Stimulated activated naive CD8-positive, alpha-beta T cell treated with anti-CD3 and anti-CD28 coated beads, Interleukin-15, amount 100 ng/mL, for 72 hours (primary cell): ENCODE data around the gene NRK.

Experiments used
- ATAC-seq: fragments of 150-1000 bp; cut with Tn5 transposase; 2 replicates; pipeline ENCODE4 v1.10.0; 2021; ENCODE audit warnings: mild to moderate bottlenecking, moderate library complexity
- DNase-seq, 2 donors: peaks; one replicate each; pipeline ENCODE4 v3.0.0; 2021 to 2022
- H3K27ac Mint-ChIP-seq, 2 donors: one replicate each; pipeline ENCODE4 v1.8.0; 2022; ENCODE audit warnings: mild to moderate bottlenecking in 2 of 2, mixed read lengths in 2 of 2, moderate library complexity in 2 of 2
- H3K27me3 Mint-ChIP-seq: one replicate; pipeline ENCODE4 v1.8.0; 2022; ENCODE audit warnings: mixed read lengths
- H3K4me1 Mint-ChIP-seq: one replicate; pipeline ENCODE4 v1.8.0; 2022; ENCODE audit warnings: mild to moderate bottlenecking, mixed read lengths
- H3K4me3 Mint-ChIP-seq, 2 donors: one replicate each; pipeline ENCODE4 v1.8.0; 2022; ENCODE audit warnings: mild to moderate bottlenecking in 2 of 2, mixed read lengths in 2 of 2, moderate library complexity in 1 of 2
- H3K9me3 Mint-ChIP-seq, 2 donors: one replicate each; pipeline ENCODE4 v1.8.0; 2022; ENCODE audit warnings: mixed read lengths in 2 of 2

The NRK gene

DNA sequence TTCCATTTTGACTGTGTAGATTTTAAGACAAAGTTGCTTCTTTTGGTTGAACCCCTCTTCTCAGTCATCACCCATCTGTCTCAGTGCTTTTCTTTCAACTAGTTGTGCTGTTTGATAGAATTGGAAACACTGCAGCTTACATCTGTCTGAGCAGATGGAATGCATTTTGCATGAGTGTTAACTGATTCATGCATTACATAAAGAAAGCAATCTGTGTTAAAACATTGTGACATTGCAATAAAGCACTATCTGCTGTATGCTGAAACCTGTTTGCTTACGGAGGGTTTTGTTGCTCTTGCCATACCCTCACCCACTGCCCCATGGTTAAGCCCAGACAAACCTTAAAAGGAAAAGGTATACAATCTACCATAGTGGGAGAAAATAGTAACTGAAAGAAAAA, 47.4 kb downstream of the NRK start:
- Mint-ChIP-seq H3K27ac (no peak overlapping the region), H3K9me3 (no peaks in the 10 kb centered on the region), H3K4me3 (no peak overlapping the region), H3K27me3 (no peaks in the 10 kb centered on the region), H3K4me1 (no peaks in the 10 kb centered on the region)
- ATAC-seq (no peak), DNase-seq (no peak)

DNA sequence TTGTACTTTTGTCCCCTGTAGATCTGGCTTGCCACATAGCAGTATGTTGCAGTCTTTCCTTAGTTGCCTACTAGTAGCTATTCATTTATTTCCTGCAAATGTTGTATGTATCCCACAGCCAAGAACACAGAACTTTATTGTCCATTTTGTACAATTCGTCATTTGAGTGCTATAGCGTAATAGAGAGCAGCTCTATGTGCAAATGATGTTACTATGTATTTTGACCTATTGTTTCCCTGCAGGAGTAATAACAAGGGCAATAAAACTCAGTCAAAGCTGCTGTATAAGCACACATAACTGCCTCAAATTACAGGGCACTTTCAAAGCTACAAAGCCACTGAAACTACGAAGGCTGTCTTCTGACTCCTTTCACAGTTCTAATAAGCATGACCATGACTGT, 48.1 kb downstream of the NRK start:
- H3K4me3 Mint-ChIP-seq: no peak overlapping the region
- ATAC-seq (no peak), DNase-seq (no peak)
- no peak overlapping the region for H3K27ac Mint-ChIP-seq
- H3K4me1 Mint-ChIP-seq: no peaks in the 10 kb centered on the region
- H3K9me3 Mint-ChIP-seq: peaks cover 0 to 3% of the 10 kb centered on the region in 2 donors
- H3K27me3 Mint-ChIP-seq: no peaks in the 10 kb centered on the region

DNA sequence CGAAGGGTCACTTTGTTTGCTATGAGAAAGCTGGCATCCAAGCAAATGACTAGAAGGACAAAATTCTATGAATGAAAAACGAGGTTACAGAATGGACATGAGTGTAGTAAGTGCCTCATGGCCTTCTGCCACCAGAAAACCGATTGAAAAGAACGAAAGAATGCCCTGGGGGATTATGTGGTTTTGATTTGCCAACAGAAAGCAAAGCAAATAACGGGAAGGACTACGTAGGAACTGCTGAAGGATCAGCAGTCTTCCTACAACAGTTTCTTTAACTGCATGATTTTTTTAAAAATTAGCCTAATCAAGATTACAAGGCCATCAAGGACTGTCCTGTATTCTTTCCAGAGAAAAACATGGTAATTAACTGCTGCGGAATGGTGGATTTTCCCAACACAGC, 50.6 kb downstream of the NRK start:
- H3K9me3 Mint-ChIP-seq: peaks cover 0 to 3% of the 10 kb centered on the region in 2 donors
- no peaks in the 10 kb centered on the region for H3K4me1 Mint-ChIP-seq
- DNase-seq (no peak), ATAC-seq (no peak)
- no peak overlapping the region for H3K4me3 Mint-ChIP-seq
- H3K27ac Mint-ChIP-seq: no peak overlapping the region
- H3K27me3 Mint-ChIP-seq: no peaks in the 10 kb centered on the region

DNA sequence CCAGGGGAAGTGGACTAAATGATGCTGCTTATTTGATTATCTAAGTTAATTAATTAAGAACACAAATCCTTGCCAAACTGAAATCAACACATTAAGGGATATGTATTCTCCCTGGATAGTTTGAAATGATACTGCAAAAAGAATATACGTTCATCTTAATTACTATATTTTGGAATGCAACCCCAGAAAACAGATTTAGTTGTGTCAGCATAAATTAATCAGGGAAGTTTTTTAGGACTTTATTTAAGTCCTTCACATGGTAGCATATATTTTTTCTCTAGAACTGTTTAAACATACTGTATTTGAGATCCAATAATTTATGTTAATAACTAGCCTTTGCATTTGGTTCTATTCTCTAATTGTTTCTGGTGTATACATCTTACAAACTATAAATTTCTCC, 52.5 kb downstream of the NRK start:
- Mint-ChIP-seq H3K9me3 (peaks cover 0 to 3% of the 10 kb centered on the region in 2 donors), H3K4me3 (no peak overlapping the region), H3K27me3 (no peaks in the 10 kb centered on the region), H3K27ac (no peak overlapping the region), H3K4me1 (no peaks in the 10 kb centered on the region)
- ATAC-seq: no peak
- no peak for DNase-seq

DNA sequence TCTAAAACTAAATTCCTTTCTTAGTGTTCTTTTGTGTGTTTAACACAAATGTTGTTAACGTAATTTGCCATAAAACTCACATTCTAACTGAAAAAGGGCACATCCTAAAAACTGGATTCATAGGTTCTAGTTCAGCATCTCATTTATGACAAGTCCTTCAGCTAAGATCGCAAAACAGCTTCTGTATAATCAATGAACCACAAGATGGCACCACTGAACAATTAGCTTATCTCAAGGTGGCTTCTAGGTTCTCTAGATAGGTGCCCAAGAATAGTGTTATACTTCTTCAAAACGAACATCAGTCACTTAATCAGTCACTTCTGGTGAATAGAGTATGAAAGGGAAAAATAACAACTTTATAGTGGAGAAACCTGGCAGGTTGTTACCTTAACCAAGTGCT, 54.3 kb downstream of the NRK start:
- DNase-seq: no peak
- H3K27ac Mint-ChIP-seq: no peak overlapping the region
- no peak for ATAC-seq
- no peaks in the 10 kb centered on the region for H3K4me1 Mint-ChIP-seq
- no peaks in the 10 kb centered on the region for H3K27me3 Mint-ChIP-seq
- no peak overlapping the region for H3K4me3 Mint-ChIP-seq
- peaks cover 0 to 3% of the 10 kb centered on the region in 2 donors for H3K9me3 Mint-ChIP-seq

DNA sequence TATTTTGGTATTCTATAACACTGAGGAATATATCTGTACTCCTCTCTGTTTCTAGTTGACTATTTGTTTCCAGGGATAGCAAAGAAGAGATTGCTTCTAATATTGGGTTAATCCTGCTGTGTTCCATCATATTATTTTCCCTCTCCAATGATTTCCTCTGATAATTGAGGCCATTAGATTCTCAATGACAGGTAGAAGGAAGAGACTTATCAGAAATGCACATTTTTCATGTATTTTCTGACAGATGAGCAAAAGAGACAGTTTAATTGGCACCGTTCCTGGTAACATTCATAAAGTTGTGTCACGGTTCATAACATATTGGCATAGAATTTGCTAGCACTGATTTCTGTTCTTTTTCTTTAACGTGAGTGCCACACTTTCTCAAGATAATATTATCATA, 58.2 kb downstream of the NRK start:
- no peak for DNase-seq
- Mint-ChIP-seq H3K9me3 (no peaks in the 10 kb centered on the region), H3K27ac (no peak overlapping the region), H3K4me1 (no peaks in the 10 kb centered on the region), H3K4me3 (no peak overlapping the region), H3K27me3 (no peaks in the 10 kb centered on the region)
- no peak for ATAC-seq

DNA sequence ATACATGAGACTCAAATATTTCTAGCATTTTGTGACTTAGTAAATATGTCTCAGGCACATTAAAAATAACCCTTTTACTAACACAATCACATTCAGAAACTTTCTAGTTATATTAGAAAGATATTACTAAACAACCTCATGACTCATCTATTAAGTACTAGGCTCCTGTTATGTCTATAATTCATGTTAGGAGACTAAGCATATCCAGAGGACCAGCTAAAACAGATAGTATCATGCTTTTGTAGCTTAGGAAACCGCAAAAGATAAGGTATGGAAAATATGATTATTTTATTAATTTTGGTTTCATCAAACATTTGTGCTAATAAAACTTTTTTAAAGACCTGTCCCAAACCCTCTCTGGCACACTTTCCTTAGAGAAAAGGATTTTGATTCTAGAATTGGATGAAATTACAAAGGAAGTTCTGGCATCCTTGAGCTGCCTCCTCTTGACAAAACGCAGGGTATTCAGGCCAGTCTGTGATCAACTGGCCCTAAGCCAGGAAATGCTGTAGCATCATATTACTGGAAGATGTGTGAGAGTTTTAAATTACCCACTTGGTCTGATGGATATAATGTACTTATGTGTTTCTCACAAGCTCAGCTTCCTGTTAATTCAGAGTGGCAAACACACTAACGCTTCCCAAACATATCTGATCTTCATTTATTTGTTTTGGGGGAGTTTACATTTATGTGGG, 60.4 kb downstream of the NRK start:
- Mint-ChIP-seq H3K27me3 (no peaks in the 10 kb centered on the region), H3K9me3 (no peaks in the 10 kb centered on the region), H3K4me1 (no peaks in the 10 kb centered on the region), H3K4me3 (no peak overlapping the region), H3K27ac (no peak overlapping the region)
- ATAC-seq (no peak), DNase-seq (no peak)

DNA sequence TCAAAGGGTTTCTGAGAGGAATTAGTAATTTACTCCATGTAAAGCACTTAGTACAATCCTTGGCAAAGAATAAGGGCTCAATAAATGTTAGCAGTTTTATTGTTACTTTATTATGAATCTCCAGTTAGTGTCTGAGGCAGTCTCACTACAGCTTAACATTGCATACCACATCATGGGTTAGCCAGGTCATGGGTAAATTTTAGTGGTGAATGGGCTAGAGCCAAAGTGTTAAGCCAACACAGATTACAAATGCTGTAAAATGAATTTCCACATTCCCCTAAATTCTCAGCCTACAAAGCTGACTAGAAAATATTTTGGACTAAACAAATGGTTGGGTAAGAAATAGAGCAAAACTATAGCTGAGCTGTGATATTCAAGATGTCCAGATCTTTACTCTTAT, 72.4 kb downstream of the NRK start:
- Mint-ChIP-seq H3K27ac (no peak overlapping the region), H3K4me1 (no peaks in the 10 kb centered on the region), H3K9me3 (no peaks in the 10 kb centered on the region), H3K4me3 (no peak overlapping the region), H3K27me3 (no peaks in the 10 kb centered on the region)
- DNase-seq: no peak
- ATAC-seq: no peak

DNA sequence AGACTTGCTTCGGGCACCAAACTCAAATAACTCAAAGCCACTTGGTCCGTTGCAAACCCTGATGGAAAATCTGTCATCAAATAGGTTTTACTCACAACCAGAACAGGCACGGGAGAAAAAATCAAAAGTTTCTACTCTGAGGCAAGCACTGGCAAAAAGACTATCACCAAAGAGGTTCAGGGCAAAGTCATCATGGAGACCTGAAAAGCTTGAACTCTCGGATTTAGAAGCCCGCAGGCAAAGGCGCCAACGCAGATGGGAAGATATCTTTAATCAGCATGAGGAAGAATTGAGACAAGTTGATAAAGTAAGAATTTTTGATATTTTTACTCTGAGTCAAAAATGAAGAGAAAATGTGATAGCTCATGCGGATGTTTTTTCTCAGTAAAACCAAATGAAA, 87.2 kb downstream of the NRK start:
- Mint-ChIP-seq H3K27me3 (no peaks in the 10 kb centered on the region), H3K4me3 (no peak overlapping the region), H3K9me3 (no peaks in the 10 kb centered on the region), H3K27ac (no peak overlapping the region), H3K4me1 (no peaks in the 10 kb centered on the region)
- DNase-seq: no peak
- ATAC-seq: no peak

DNA sequence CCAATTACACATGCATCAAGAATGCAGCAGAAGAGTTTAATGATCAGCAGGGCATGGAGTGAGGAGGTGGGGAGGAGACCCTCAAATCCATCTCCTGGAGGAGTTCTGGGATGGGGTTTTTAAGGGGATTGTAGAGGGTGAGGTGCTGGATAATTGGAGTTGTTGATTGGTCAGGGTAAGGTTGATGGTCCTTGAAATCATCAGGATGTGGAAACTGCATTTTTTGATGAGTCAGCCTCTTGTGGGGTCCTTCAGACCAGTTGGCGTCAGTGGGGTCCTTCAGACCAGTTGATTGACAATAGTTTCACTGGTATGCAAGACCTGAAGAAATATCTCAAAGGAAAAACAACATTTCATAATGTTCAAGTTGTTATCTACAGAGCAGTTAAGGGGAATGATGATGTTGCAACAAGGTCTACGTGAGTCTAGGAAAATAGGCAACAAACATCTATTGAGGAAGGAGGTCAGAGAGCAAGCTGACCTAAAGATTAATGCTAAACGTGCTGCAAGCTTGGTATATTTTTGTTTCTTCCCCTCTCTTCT, 88.3 kb downstream of the NRK start:
- no peaks in the 10 kb centered on the region for H3K4me1 Mint-ChIP-seq
- no peak overlapping the region for H3K27ac Mint-ChIP-seq
- DNase-seq: no peak

DNA sequence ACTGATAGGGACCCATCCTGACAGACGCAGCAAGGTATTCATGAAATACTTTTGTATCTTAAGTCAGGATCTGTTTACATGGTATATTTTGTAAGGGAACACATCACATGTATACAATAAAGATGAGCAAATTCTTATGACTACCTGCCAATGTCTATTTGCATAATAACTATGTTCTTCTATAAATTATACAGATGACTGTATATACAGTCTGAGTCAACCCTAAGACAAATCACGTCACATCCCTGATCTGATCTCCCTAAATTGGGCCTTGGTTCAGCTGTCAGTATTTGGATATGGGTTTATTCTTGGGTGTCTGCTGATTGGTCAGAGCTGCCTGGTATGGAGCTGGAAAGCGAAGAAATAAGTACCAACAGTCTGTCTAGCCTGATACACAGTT, 122.9 kb downstream of the NRK start:
- DNase-seq (no peak), ATAC-seq (no peak)
- Mint-ChIP-seq H3K27me3 (no peaks in the 10 kb centered on the region), H3K4me1 (no peaks in the 10 kb centered on the region), H3K27ac (no peak overlapping the region), H3K4me3 (no peak overlapping the region), H3K9me3 (no peaks in the 10 kb centered on the region)

More for the DNA sequence above, 88.3 kb downstream of the NRK start:
- Mint-ChIP-seq H3K9me3 (no peaks in the 10 kb centered on the region), H3K4me3 (no peak overlapping the region), H3K27me3 (no peaks in the 10 kb centered on the region)
- ATAC-seq: no peak

DNA sequence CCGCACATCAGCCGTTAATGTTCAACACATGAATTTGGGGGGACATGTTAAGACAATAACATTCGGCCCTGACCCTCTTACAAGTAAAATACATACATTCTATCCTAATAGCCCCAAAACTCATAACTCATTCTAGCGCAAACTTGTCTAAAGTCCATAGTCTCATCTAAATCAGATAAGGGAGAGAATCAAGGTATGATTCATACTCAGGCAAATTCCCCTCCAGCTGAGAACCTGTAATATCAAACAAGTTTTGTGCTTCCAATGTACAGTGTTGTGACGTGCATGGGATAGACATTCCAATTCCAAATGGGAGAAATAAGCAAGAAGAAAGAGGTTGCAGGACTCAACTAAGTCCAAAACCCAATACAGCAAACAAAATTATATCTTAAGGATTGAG, 147.1 kb downstream of the NRK start:
- no peak for DNase-seq
- ATAC-seq: no peak

DNA sequence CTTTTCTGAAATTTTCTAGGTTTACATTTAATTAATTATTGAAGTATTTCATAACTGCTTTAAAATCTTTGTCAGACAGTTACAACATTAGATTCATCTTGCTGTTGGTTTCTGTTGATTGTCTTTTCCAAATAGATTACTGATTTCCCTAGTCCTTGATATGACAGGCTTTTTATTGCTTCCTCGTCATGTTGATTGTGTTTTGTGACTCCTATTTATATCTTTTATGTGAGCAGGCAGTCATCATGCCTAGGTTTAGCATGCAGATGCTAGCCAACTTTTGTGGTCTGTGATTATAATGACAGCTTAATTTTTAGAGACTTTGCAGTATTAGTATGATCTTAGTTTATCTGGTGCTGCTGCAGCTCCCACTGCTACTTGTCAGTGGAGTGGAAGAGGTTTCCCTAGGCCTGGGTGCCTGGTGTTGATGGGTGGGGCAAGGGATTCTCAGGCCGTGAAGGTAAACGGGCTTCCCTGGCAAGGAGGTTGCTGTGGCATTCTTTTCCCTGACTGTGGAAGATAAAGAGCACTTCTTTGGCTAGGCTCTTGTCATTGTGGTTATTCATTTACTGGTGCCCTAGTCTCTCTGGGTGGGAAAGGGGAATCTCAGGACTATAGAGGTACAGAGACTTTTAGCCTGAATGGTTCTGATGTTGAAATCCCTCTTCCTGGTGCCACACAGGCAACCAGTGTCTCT, 150.5 kb downstream of the NRK start:
- Mint-ChIP-seq H3K4me3 (no peak overlapping the region), H3K9me3 (peaks cover 0 to 4% of the 10 kb centered on the region in 2 donors), H3K4me1 (no peaks in the 10 kb centered on the region), H3K27me3 (no peaks in the 10 kb centered on the region), H3K27ac (no peak overlapping the region)
- DNase-seq (no peak), ATAC-seq (no peak)

More for the DNA sequence above, 147.1 kb downstream of the NRK start:
- H3K4me3 Mint-ChIP-seq: no peak overlapping the region
- no peaks in the 10 kb centered on the region for H3K4me1 Mint-ChIP-seq
- no peaks in the 10 kb centered on the region for H3K27me3 Mint-ChIP-seq
- H3K27ac Mint-ChIP-seq: no peak overlapping the region
- H3K9me3 Mint-ChIP-seq: no peaks in the 10 kb centered on the region

DNA sequence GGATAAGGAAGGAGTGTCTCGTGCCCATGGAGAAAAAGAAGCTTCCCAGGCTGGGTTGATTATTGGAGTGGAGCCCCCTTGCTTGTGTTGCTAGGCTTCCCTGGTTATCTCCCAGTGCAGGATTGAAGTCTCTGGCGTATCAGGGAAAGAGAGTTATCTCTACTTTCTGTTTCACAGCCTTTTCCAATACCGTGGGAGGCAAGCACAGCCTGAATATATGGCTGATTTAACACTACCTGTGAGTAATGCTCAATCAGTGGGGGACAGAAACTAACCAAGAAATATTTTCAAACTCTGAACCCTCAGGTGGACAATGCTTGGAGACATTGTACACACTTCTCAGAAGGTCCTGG, 151.0 kb downstream of the NRK start:
- Mint-ChIP-seq H3K9me3 (peaks cover 0 to 4% of the 10 kb centered on the region in 2 donors), H3K27me3 (no peaks in the 10 kb centered on the region), H3K4me1 (no peaks in the 10 kb centered on the region), H3K27ac (no peak overlapping the region), H3K4me3 (no peak overlapping the region)
- DNase-seq: no peak
- no peak for ATAC-seq

DNA sequence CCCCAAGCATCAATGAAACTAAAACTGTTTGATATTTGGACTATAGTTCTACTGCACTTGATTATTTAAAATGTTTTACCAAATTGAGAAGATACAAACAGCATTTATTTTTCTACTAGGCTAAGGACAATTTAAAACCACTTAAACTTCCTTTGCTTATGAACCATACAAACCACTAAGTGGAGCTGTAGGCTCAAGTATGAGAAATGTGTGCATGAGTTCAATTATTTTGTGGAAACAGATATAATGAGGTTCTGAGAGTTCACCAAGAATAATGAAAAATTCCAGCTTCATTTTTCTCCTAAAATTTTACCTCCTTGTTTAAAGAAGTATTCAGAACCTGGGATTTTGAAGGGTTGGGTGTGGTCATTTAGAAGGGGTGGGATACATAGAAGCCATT, 153.0 kb downstream of the NRK start:
- H3K27ac Mint-ChIP-seq: no peak overlapping the region
- no peak for DNase-seq
- no peaks in the 10 kb centered on the region for H3K4me1 Mint-ChIP-seq

DNA sequence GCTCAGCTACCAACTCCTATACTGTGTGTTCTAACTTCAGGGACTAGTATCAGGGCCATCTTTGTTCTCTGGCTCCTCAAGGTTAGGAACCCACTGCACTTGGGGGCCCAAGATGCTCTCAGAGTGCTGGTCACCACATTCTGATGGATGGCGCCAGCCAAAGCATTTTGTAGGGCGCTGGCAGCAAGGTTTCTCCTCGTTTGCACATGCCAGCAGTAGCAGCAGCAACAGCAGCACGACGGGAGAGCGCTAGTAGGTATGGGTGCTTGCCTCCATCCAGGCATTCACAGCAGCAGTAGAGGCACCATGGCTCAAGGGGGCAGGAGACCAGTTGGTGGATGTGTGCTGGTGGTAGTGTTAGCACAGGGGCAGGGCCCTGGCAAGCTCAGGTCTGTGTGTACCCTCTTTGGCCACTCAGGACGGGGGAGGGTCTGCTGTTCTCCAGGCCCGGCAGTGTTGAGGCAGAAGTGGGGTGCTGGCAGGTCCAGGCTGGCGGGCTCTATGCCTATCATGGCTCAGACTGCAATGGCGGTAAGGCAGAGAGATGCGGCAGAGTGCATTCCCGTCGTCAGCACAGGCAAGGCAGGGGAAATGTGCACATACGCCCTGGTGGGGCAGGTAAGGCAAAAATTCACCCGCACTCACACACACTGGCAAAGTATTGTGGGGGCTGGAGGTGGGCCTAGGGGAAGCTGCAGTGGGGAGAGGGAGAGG, 159.6 kb downstream of the NRK start:
- no peak overlapping the region for H3K27ac Mint-ChIP-seq
- H3K4me1 Mint-ChIP-seq: no peaks in the 10 kb centered on the region
- DNase-seq: no peak
- H3K4me3 Mint-ChIP-seq: no peak overlapping the region
- no peak for ATAC-seq
- peaks cover 0 to 9% of the 10 kb centered on the region in 2 donors for H3K9me3 Mint-ChIP-seq
- no peaks in the 10 kb centered on the region for H3K27me3 Mint-ChIP-seq

More for the DNA sequence above, 153.0 kb downstream of the NRK start:
- no peak overlapping the region for H3K4me3 Mint-ChIP-seq
- no peaks in the 10 kb centered on the region for H3K27me3 Mint-ChIP-seq
- ATAC-seq: no peak
- H3K9me3 Mint-ChIP-seq: peaks cover 0 to 4% of the 10 kb centered on the region in 2 donors
